Hindlimb muscle (tissue), 1 donor: ENCODE data around the gene PIK3C2B. TPM values are rescaled to one million over a fixed set of nuclear protein-coding genes. Genes with fewer than 3 reads are reported as not detected.

ENCODE experiments used
- polyA plus RNA-seq: library from polyadenylated mRNA; unstranded; fragments of 120-200 nt; gene quantifications from one replicate; pipeline ENCODE4 v1.2.1, GENCODE V29; 2013; ENCODE audit not compliant: insufficient read length

PIK3C2B gene
- polyA plus RNA-seq, 1 donor = 39.7 TPM

Other genes starting within 250 kb of the PIK3C2B start
- gene PLEKHA6, start 134.9 kb downstream of the PIK3C2B start, polyA plus RNA-seq = 12.7 TPM
- 23.0 TPM for gene PPP1R15B, start 83.0 kb downstream of the PIK3C2B start, polyA plus RNA-seq
- gene MDM4, start 21.6 kb upstream of the PIK3C2B start, polyA plus RNA-seq = 36.0 TPM
- 6.4 TPM for gene LRRN2, start 190.9 kb upstream of the PIK3C2B start, polyA plus RNA-seq